ENCODE results near the gene DDX6. TPM values are rescaled to one million over a fixed set of nuclear protein-coding genes. Genes with fewer than 3 reads are reported as not detected.

DDX6 gene
- total and polyA plus RNA-seq, 3 donors from 2014 or later: 63.5 to 124 (median 105) TPM

DNA sequence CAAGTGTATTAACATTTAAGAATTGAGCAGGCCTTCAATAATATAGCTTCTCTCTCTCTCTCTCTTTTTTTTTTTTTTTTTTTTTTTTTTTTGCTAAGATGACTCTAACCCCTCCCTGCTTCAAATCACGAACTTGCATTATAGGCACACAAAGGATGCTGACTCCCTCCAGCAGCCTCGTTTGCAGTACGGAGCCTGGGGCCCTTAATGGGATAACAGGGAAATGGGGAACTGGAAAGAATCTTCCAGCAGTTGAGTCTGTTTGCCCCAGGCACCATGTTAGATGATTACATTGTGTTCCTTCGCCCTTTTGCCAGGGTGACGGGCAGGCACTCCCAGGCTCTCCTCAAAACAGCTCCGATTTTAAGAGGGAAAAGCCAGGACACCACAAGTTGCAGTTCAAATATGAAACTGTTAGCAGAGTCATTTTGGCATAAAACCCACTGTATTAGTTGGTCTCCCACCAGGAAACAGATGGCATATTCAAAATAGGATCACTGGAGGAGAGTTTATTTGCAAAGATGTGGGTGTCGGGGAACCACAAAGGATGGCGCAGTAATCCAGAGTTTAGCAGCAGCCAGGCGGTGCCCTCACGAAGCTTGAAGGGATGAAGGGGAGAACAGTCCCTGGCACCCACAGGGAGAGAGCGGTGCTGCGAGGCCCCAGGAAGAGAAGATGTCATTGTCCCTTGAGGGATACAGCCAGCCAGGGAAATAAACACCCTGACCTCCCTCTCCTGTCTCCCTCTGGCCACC, 85.0 kb downstream of the DDX6 start:
- TF ChIP-seq, protein P1, sequence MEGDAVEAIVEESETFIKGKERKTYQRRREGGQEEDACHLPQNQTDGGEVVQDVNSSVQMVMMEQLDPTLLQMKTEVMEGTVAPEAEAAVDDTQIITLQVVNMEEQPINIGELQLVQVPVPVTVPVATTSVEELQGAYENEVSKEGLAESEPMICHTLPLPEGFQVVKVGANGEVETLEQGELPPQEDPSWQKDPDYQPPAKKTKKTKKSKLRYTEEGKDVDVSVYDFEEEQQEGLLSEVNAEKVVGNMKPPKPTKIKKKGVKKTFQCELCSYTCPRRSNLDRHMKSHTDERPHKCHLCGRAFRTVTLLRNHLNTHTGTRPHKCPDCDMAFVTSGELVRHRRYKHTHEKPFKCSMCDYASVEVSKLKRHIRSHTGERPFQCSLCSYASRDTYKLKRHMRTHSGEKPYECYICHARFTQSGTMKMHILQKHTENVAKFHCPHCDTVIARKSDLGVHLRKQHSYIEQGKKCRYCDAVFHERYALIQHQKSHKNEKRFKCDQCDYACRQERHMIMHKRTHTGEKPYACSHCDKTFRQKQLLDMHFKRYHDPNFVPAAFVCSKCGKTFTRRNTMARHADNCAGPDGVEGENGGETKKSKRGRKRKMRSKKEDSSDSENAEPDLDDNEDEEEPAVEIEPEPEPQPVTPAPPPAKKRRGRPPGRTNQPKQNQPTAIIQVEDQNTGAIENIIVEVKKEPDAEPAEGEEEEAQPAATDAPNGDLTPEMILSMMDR (IDR thresholded peaks at IDR 0.05): no peak
- no peak for TF ChIP-seq POLR2A (IDR thresholded peaks at IDR 0.05)
- Histone ChIP-seq H3K27me3 (no peaks in the 10 kb centered on the region), H3K4me1 (no peaks in the 10 kb centered on the region), H3K4me3 (no peak overlapping the region), H3K36me3 (ENCODE audit: low read depth, missing control alignments) (no peaks in the 10 kb centered on the region), H3K9me3 (no peaks in the 10 kb centered on the region), H3K27ac (no peak overlapping the region)
- WGBS, 2 donors: 65 to 73% methylated on average over 12 of the region's 12 CpGs
- DNase-seq: no peak
- intact Hi-C loops (cut with DNase I; ENCODE audit: low total_unique reads): no loop called here

DNA sequence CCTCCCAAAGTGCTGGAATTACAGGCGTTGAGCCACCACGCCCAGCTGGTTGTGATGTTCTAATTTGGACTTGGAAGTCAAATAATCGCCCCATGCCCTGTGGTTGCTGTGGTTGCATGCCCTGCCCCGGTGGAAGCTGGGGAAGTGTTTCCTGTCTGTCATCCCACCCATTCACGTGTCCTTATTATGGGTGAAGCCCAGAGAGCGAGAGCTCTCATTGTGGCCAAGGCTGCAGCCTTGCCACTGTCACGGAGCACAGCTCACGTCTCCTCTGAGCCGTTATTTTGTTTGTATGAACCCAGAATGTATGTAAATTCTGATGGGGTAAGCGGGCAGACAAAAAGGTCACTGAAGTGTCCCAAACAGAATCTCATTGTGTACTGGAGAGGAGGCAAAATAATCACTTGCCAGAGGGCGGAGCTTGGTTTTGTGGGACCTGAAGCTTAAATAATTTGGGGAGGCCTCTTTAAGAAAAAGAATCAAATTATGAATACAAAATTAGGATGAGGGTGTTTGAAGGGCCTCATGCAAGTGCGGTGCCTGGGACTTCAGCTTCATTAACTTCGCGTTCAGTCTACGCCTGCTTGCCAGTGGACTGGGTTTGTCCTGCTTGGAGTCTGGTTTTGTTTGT, 85.7 kb downstream of the DDX6 start:
- no peak for DNase-seq
- intact Hi-C loops (cut with DNase I; ENCODE audit: low total_unique reads): no loop called here
- no peaks in the 10 kb centered on the region for H3K9me3 ChIP-seq
- TF ChIP-seq POLR2A (IDR thresholded peaks at IDR 0.05): no peak
- TF ChIP-seq, protein P1 (IDR thresholded peaks at IDR 0.05): no peak
- no peaks in the 10 kb centered on the region for H3K36me3 ChIP-seq (ENCODE audit: low read depth, missing control alignments)
- H3K4me3 ChIP-seq: no peak overlapping the region
- H3K4me1 ChIP-seq: no peaks in the 10 kb centered on the region
- H3K27ac ChIP-seq: no peak overlapping the region
- 72 to 73% methylated on average over 15 of the region's 15 CpGs for WGBS, 2 donors
- H3K27me3 ChIP-seq: no peaks in the 10 kb centered on the region

DNA sequence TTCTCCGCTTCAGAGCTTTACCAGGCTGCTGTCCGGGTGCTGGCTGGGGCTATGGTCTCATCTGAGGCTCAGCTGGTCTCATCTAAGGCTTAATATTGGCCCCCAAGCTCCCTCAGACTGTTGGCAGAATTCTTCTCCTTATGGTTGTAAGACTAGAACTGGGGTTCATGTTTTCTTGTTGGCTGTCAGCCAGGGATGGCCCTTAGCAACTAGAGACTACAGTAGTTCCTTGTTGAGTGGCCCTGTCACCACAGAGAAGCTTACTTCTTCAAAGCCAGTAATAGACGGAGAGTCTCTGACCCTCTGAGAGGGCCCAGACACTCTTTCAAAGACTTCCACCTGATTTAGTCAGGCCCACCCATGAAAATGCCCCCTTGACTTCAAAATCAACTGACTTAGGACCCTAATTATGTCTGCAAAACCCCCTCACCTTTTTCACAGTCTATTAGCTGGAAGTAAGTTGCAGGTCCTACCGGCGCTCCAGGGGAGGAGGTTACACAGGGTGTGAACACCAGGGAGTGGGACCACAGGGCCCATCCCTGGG, 87.3 kb downstream of the DDX6 start:
- H3K27ac ChIP-seq: no peak overlapping the region
- no peaks in the 10 kb centered on the region for H3K4me1 ChIP-seq
- intact Hi-C loops (cut with DNase I; ENCODE audit: low total_unique reads): no loop called here
- H3K36me3 ChIP-seq (ENCODE audit: low read depth, missing control alignments): no peaks in the 10 kb centered on the region
- DNase-seq: no peak
- no peaks in the 10 kb centered on the region for H3K9me3 ChIP-seq
- TF ChIP-seq, protein P1 (IDR thresholded peaks at IDR 0.05): no peak
- TF ChIP-seq POLR2A (IDR thresholded peaks at IDR 0.05): no peak
- no peak overlapping the region for H3K4me3 ChIP-seq
- no peaks in the 10 kb centered on the region for H3K27me3 ChIP-seq
- 85 to 95% methylated on average over 5 of the region's 5 CpGs for WGBS, 2 donors

GRCh38 chr11:118699506-118700220, 91.3 kb downstream of the DDX6 start:
- no peaks in the 10 kb centered on the region for H3K36me3 ChIP-seq (ENCODE audit: low read depth, missing control alignments)
- no peak overlapping the region for H3K27ac ChIP-seq
- H3K4me3 ChIP-seq: no peak overlapping the region
- no peaks in the 10 kb centered on the region for H3K4me1 ChIP-seq
- intact Hi-C loops (cut with DNase I; ENCODE audit: low total_unique reads): loop anchor here (10.0 kb wide), 2 partner anchors 95 to 205 kb away; partner anchors contain the start of gene DDX6
- H3K27me3 ChIP-seq: no peaks in the 10 kb centered on the region
- no peaks in the 10 kb centered on the region for H3K9me3 ChIP-seq
- 87 to 97% methylated on average over 7 of the region's 7 CpGs for WGBS, 2 donors
- TF ChIP-seq, protein P1 (IDR thresholded peaks at IDR 0.05): no peak
- TF ChIP-seq POLR2A (IDR thresholded peaks at IDR 0.05): no peak
- no peak for DNase-seq

Small RNA genes lying within 50 kb of the gene (small RNA-seq; reads per million reads assigned to genes)
- gene AP004609.2 (0 reads per million in 2 donors), gene RF00019 (0 reads per million in 2 donors), gene RNU6-376P (0 reads per million in 2 donors)

Other genes with a start within 250 kb of the DDX6 start
- 10 to 100 TPM; 47.7 to 59.4 TPM for gene IFT46, start 225.2 kb downstream of the DDX6 start, total RNA-seq
- gene IFT46, start 225.2 kb downstream of the DDX6 start, polyA plus RNA-seq (ENCODE audit: insufficient read depth, low read depth, low replicate concordance): 65.0 TPM
- gene ARCN1, start 218.8 kb downstream of the DDX6 start, total RNA-seq: 100 to 1,000 TPM; 107 TPM
- gene ARCN1, start 218.8 kb downstream of the DDX6 start, polyA plus RNA-seq (ENCODE audit: insufficient read depth, low read depth, low replicate concordance): 128 TPM
- 100 to 1,000 TPM in 1 of 2 donors, 10 to 100 TPM in 1; 95.9 to 102 TPM for gene PHLDB1, start 183.5 kb downstream of the DDX6 start, total RNA-seq
- gene PHLDB1, start 183.5 kb downstream of the DDX6 start, polyA plus RNA-seq (ENCODE audit: insufficient read depth, low read depth, low replicate concordance): 51.1 TPM
- 1 to 10 TPM in 1 of 2 donors, under 1 TPM in 1; 0.62 to 1.7 TPM for gene TREH, start 111.5 kb downstream of the DDX6 start, total RNA-seq
- gene TREH, start 111.5 kb downstream of the DDX6 start, polyA plus RNA-seq (ENCODE audit: insufficient read depth, low read depth, low replicate concordance): 4.0 TPM
- under 1 TPM in 1 of 2 donors, not detected in 1; 0.06 TPM for gene CXCR5, start 92.7 kb upstream of the DDX6 start, total RNA-seq
- 0.22 TPM for gene CXCR5, start 92.7 kb upstream of the DDX6 start, polyA plus RNA-seq (ENCODE audit: insufficient read depth, low read depth, low replicate concordance)
- gene BCL9L, start 134.8 kb upstream of the DDX6 start, total RNA-seq: 10 to 100 TPM; 37.0 to 38.9 TPM
- 30.7 TPM for gene BCL9L, start 134.8 kb upstream of the DDX6 start, polyA plus RNA-seq (ENCODE audit: insufficient read depth, low read depth, low replicate concordance)
- under 1 TPM in 1 of 2 donors, not detected in 1; 0.68 TPM for gene UPK2, start 165.1 kb upstream of the DDX6 start, total RNA-seq
- gene UPK2, start 165.1 kb upstream of the DDX6 start, polyA plus RNA-seq (ENCODE audit: insufficient read depth, low read depth, low replicate concordance): 0.50 TPM
- 1 to 10 TPM; 5.0 to 8.9 TPM for gene FOXR1, start 180.6 kb upstream of the DDX6 start, total RNA-seq
- gene FOXR1, start 180.6 kb upstream of the DDX6 start, polyA plus RNA-seq (ENCODE audit: insufficient read depth, low read depth, low replicate concordance): 7.3 TPM
- 10 to 100 TPM; 54.8 to 74.9 TPM for gene CENATAC, start 207.0 kb upstream of the DDX6 start, total RNA-seq
- gene CENATAC, start 207.0 kb upstream of the DDX6 start, polyA plus RNA-seq (ENCODE audit: insufficient read depth, low read depth, low replicate concordance): 16.6 TPM
- gene RPS25, start 227.2 kb upstream of the DDX6 start, total RNA-seq: 100 to 1,000 TPM; 654 to 873 TPM
- 642 TPM for gene RPS25, start 227.2 kb upstream of the DDX6 start, polyA plus RNA-seq (ENCODE audit: insufficient read depth, low read depth, low replicate concordance)
- gene TRAPPC4, start 227.6 kb upstream of the DDX6 start, total RNA-seq: 100 to 1,000 TPM in 1 of 2 donors, 10 to 100 TPM in 1; 81.4 to 108 TPM
- gene TRAPPC4, start 227.6 kb upstream of the DDX6 start, polyA plus RNA-seq (ENCODE audit: insufficient read depth, low read depth, low replicate concordance): 116 TPM
- gene SLC37A4, start 239.7 kb upstream of the DDX6 start, total RNA-seq: 10 to 100 TPM; 23.8 to 27.7 TPM
- 26.0 TPM for gene SLC37A4, start 239.7 kb upstream of the DDX6 start, polyA plus RNA-seq (ENCODE audit: insufficient read depth, low read depth, low replicate concordance)